ENCODE results near the gene C2orf78.
"Not testable (repeated sequence)": the region's sequence is repeated elsewhere in the genome, so short reads cannot be mapped to it uniquely, and the experiment has no call there.

The C2orf78 gene

DNA sequence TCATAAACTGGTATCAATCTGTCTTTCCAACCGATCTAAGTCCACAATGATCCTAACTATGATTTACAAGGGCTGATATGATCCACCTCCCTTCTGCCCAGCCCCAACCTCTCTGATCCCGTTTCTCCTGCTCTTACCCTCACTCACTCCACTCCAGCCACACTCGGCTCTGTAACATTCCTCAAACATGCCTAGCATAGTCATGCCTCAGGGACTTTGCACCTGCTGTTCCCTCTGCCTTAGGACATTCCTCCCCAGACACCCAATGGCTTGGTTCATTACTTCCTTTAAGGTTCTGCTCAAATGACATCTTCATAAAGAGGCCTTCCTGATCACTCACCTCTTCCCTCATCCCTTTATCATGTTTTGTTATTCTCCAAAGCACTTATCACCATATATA is 13.3 kb upstream of the C2orf78 start:
- Histone ChIP-seq H3K27me3 (ENCODE audit: insufficient read depth, poor library complexity, severe bottlenecking) (no peaks in the 10 kb centered on the region), H3K4me1 (ENCODE audit: insufficient read depth, poor library complexity, severe bottlenecking) (peaks cover 5% of the 10 kb centered on the region), H3K36me3 (ENCODE audit: low read depth) (peaks cover 86% of the 10 kb centered on the region), H3K4me3 (ENCODE audit: severe bottlenecking) (no peak overlapping the region), H3K9me3 (ENCODE audit: severe bottlenecking) (no peaks in the 10 kb centered on the region), H3K27ac (ENCODE audit: poor library complexity, severe bottlenecking) (no peak overlapping the region)
- TF ChIP-seq, protein P1, sequence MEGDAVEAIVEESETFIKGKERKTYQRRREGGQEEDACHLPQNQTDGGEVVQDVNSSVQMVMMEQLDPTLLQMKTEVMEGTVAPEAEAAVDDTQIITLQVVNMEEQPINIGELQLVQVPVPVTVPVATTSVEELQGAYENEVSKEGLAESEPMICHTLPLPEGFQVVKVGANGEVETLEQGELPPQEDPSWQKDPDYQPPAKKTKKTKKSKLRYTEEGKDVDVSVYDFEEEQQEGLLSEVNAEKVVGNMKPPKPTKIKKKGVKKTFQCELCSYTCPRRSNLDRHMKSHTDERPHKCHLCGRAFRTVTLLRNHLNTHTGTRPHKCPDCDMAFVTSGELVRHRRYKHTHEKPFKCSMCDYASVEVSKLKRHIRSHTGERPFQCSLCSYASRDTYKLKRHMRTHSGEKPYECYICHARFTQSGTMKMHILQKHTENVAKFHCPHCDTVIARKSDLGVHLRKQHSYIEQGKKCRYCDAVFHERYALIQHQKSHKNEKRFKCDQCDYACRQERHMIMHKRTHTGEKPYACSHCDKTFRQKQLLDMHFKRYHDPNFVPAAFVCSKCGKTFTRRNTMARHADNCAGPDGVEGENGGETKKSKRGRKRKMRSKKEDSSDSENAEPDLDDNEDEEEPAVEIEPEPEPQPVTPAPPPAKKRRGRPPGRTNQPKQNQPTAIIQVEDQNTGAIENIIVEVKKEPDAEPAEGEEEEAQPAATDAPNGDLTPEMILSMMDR (IDR thresholded peaks at IDR 0.05; ENCODE audit: poor library complexity, severe bottlenecking), result no peak
- DNase-seq (ENCODE audit: low spot score), result no peak
- ATAC-seq (ENCODE audit: low read depth), result no peak

DNA sequence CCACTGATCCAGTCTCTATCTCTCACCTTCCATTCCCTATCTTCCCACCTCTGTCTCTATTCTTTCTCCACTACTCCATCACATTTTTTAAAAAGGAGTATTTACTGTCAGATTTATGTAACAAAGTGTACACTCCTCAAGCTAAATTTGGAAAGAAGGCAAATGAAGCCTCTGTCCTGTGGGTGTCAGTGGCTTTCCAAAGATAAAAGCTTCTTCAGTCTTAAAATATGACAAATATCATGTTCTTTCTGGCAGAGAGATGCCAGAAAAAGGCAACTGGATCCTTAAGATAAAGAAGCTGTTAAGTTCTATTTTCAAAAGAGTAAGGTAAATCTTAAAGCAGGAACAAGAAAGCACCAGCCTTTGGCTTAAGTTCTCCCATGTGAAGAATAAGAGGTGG is 11.2 kb upstream of the C2orf78 start:
- ATAC-seq (ENCODE audit: low read depth) (no peak), DNase-seq (ENCODE audit: low spot score) (no peak)
- H3K36me3 ChIP-seq (ENCODE audit: low read depth), result peaks cover 86% of the 10 kb centered on the region
- no peaks in the 10 kb centered on the region for H3K27me3 ChIP-seq (ENCODE audit: insufficient read depth, poor library complexity, severe bottlenecking)
- no peak overlapping the region for H3K4me3 ChIP-seq (ENCODE audit: severe bottlenecking)
- H3K4me1 ChIP-seq (ENCODE audit: insufficient read depth, poor library complexity, severe bottlenecking), result peaks cover 24% of the 10 kb centered on the region
- TF ChIP-seq, protein P1 (IDR thresholded peaks at IDR 0.05; ENCODE audit: poor library complexity, severe bottlenecking), result no peak
- no peak overlapping the region for H3K27ac ChIP-seq (ENCODE audit: poor library complexity, severe bottlenecking)
- H3K9me3 ChIP-seq (ENCODE audit: severe bottlenecking), result no peaks in the 10 kb centered on the region

DNA sequence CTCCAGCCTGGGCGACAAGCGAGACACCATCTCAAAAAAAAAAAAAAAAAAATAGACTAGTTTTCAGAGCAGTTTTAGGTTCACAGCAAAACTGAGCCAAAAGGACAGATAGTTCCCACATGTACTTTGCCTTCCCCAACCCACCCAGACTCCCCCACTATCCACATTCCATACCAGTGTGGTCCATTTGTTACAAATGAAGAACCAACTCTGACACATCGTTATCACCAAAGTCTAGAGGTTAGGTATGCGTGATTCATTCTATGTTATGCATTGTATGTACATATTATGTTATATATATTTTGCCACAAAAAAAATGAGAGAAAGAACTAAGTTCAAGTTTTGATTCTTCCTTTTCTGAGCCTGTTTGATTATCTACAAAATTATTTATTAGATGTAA is 7.6 kb upstream of the C2orf78 start:
- H3K4me1 ChIP-seq (ENCODE audit: insufficient read depth, poor library complexity, severe bottlenecking), result peaks cover 32% of the 10 kb centered on the region
- H3K27me3 ChIP-seq (ENCODE audit: insufficient read depth, poor library complexity, severe bottlenecking), result no peaks in the 10 kb centered on the region
- H3K36me3 ChIP-seq (ENCODE audit: low read depth), result peaks cover 65% of the 10 kb centered on the region
- H3K4me3 ChIP-seq (ENCODE audit: severe bottlenecking), result no peak overlapping the region
- H3K9me3 ChIP-seq (ENCODE audit: severe bottlenecking), result no peaks in the 10 kb centered on the region
- DNase-seq (ENCODE audit: low spot score), result no peak
- H3K27ac ChIP-seq (ENCODE audit: poor library complexity, severe bottlenecking), result peak overlapping the region; percentile 97
- ATAC-seq (ENCODE audit: low read depth), result peak; percentile 80
- TF ChIP-seq, protein P1 (IDR thresholded peaks at IDR 0.05; ENCODE audit: poor library complexity, severe bottlenecking), result no peak

DNA sequence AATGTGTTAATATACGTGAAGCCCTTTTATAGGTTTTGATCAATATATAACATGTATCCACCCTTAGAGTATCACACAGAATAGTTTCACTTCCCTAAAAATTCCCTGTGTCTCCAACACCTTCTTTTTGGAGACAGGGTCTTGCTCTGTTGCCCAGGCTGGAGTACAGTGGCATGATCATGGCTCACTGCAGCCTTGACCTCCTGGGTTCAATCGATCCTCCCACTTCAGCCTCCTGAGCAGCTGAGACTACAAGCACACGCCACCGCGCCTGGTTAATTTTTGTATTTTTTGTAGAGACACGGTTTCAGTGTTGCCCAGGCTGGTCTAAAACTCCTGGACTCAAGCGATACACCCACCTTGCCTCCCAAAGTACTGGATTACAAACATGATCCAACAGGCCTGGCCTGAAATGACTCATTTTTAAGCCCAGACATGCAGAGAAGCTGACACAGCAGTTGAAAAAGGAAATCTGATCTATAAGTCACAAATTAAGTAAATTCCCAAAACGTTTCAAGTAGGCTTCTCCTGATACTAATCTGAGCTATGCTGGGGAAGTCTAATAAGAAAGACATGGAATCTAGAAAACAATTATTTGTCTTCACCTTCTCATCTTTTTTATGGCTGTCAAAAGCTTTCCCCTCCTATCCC is 7.0 kb upstream of the C2orf78 start:
- ATAC-seq (ENCODE audit: low read depth), result peak; percentile 72
- no peaks in the 10 kb centered on the region for H3K27me3 ChIP-seq (ENCODE audit: insufficient read depth, poor library complexity, severe bottlenecking)
- peak; percentile 78 for DNase-seq (ENCODE audit: low spot score)
- H3K9me3 ChIP-seq (ENCODE audit: severe bottlenecking), result no peaks in the 10 kb centered on the region
- peaks cover 64% of the 10 kb centered on the region for H3K36me3 ChIP-seq (ENCODE audit: low read depth)
- no peak overlapping the region for H3K4me3 ChIP-seq (ENCODE audit: severe bottlenecking)
- peak overlapping the region; percentile 97 for H3K27ac ChIP-seq (ENCODE audit: poor library complexity, severe bottlenecking)
- TF ChIP-seq, protein P1 (IDR thresholded peaks at IDR 0.05; ENCODE audit: poor library complexity, severe bottlenecking), result no peak
- peaks cover 32% of the 10 kb centered on the region for H3K4me1 ChIP-seq (ENCODE audit: insufficient read depth, poor library complexity, severe bottlenecking)

DNA sequence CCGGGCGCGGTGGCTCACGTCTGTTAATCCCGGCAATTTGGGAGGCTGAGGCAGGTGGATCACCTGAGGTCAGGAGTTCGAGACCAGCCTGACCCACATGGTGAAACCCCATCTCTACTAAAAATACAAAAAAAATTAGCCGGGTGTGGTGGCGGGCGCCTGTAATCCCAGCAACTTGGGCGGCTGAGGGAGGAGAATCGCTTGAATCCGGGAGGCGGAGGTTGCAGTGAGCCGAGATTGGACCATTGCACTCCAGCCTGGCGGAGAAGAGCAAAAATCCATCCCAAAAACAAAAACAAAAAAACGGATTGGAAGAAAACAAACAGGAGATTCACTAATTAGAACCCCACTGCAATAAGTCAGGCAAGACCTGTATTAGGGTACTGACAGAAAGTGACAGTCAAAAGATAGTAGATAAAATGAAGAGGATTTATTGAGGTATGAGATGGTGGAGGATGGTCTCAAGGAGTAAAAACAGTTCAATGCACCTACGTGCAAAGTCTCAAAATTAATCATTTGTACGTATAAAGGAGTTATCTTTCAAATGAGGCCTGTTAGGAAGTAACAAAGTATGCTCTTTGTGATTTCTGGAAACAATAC is 5.0 kb upstream of the C2orf78 start:
- H3K27ac ChIP-seq (ENCODE audit: poor library complexity, severe bottlenecking), result peak overlapping the region; percentile 97
- H3K27me3 ChIP-seq (ENCODE audit: insufficient read depth, poor library complexity, severe bottlenecking); ATAC-seq (ENCODE audit: low read depth); DNase-seq (ENCODE audit: low spot score); H3K9me3 ChIP-seq (ENCODE audit: severe bottlenecking): not testable (repeated sequence)
- H3K4me3 ChIP-seq (ENCODE audit: severe bottlenecking), result peak overlapping the region; percentile 88
- peaks cover 41% of the 10 kb centered on the region for H3K4me1 ChIP-seq (ENCODE audit: insufficient read depth, poor library complexity, severe bottlenecking)
- peaks cover 44% of the 10 kb centered on the region for H3K36me3 ChIP-seq (ENCODE audit: low read depth)
